B cell (primary cell): ENCODE measurements around the gene JSRP1. TPM values are rescaled to one million over a fixed set of nuclear protein-coding genes. Genes with fewer than 3 reads are reported as not detected.
A peak's percentile ranks its signal among the peaks of the same experiment; 100 is the strongest.

ENCODE experiments used
- ATAC-seq: fragments of 200-7000 bp; cut with Tn5 transposase; one replicate; pipeline ENCODE4 v1.10.0; 2021; ENCODE audit warnings: low read depth, mild to moderate bottlenecking, moderate number of reproducible peaks, moderate library complexity
- CTCF ChIA-PET: fragments of 350-600 bp; sonication (Branson Sonifier 250); formaldehyde crosslinking; loops from one replicate; lab custom pipeline; 2021; ENCODE audit warnings: antibody characterized with exemption, inconsistent platforms; lab: Charles Lee
- POLR2A ChIA-PET: fragments of 350-600 bp; sonication (Branson Sonifier 250); formaldehyde crosslinking; loops from one replicate; lab custom pipeline; 2021; ENCODE audit warnings: antibody characterized with exemption; lab: Charles Lee
- DNase-seq: peaks from one replicate; pipeline ENCODE4 v3.0.0; 2013
- H2AFZ ChIP-seq: 2 replicates; pipeline ENCODE4 v1.6.1; 2012; ENCODE audit warnings: mild to moderate bottlenecking, low read depth, low read length; ENCODE audit not compliant: insufficient read depth, poor library complexity, severe bottlenecking
- H3K27ac ChIP-seq, 2 donors: 1 replicate in 1 of 2; 2 replicates in 1 of 2; pipeline ENCODE4 v1.5.1; 2012 to 2013; ENCODE audit warnings: low read length in 2 of 2, mild to moderate bottlenecking in 2 of 2, moderate library complexity in 1 of 2
- H3K27me3 ChIP-seq, 4 experiments: fragments of 200-600 bp in 1 of 4; sonication (generic) in 1 of 4; replicated peaks in 1 of 4; 1 replicate in 2 of 4; 2 replicates in 2 of 4; pipeline versions ENCODE4 v1.6.1 to v1.7.0; 2013 to 2016; ENCODE audit warnings: low read length in 3 of 4, mild to moderate bottlenecking in 2 of 4, mixed read lengths in 1 of 4, moderate library complexity in 1 of 4; ENCODE audit not compliant: insufficient read depth in 4 of 4, control insufficient read depth in 3 of 4; ENCODE audit errors: control extremely low read depth in 1 of 4
- H3K36me3 ChIP-seq, 2 experiments: replicated peaks in 1 of 2; 1 replicate in 1 of 2; 2 replicates in 1 of 2; pipeline versions ENCODE4 v1.6.1 to v1.7.1; 2013; ENCODE audit warnings: low read length in 1 of 2; ENCODE audit not compliant: insufficient read depth in 2 of 2, control insufficient read depth in 1 of 2; ENCODE audit errors: control extremely low read depth in 1 of 2, extremely low read depth in 1 of 2
- H3K4me1 ChIP-seq, 2 donors: fragments of 200-600 bp in 1 of 2; sonication (generic) in 1 of 2; 1 replicate in 1 of 2; 2 replicates in 1 of 2; pipeline versions ENCODE4 v1.5.1 to v1.6.1; 2013 to 2017; ENCODE audit warnings: low read length in 2 of 2; ENCODE audit not compliant: control insufficient read depth in 2 of 2, insufficient read depth in 2 of 2
- H3K4me2 ChIP-seq: replicated peaks from 2 replicates; pipeline ENCODE3; 2012; ENCODE audit warnings: mild to moderate bottlenecking, low read depth, low read length; ENCODE audit not compliant: poor library complexity, severe bottlenecking
- H3K4me3 ChIP-seq, 5 experiments: fragments of 200-600 bp in 1 of 5; sonication (generic) in 1 of 5; 1 replicate in 3 of 5; 2 replicates in 2 of 5; pipeline versions ENCODE4 v1.5.1 to v1.7.0; 2011 to 2016; ENCODE audit warnings: low read length in 4 of 5, mild to moderate bottlenecking in 4 of 5, low read depth in 2 of 5, control low read depth in 1 of 5, moderate library complexity in 1 of 5; ENCODE audit not compliant: insufficient read depth in 1 of 5; ENCODE audit errors: control extremely low read depth in 1 of 5, extremely low read depth in 1 of 5
- H3K79me2 ChIP-seq: fragments of 200-600 bp; sonication (generic); one replicate; pipeline ENCODE4 v1.6.0; 2016; ENCODE audit warnings: low read length; ENCODE audit not compliant: control insufficient read depth, insufficient read depth
- H3K9ac ChIP-seq: fragments of 200-600 bp; sonication (generic); 2 replicates; pipeline ENCODE4 v1.6.1; 2017; ENCODE audit warnings: mild to moderate bottlenecking, low read length, moderate library complexity
- H3K9me3 ChIP-seq, 3 donors: one replicate each; pipeline versions ENCODE4 v1.6.1 to v1.7.1; 2013; ENCODE audit warnings: low read length in 2 of 3; ENCODE audit not compliant: control insufficient read depth in 2 of 3, insufficient read depth in 1 of 3; ENCODE audit errors: control extremely low read depth in 1 of 3
- H4K20me1 ChIP-seq: 2 replicates; pipeline ENCODE4 v1.6.0; 2012; ENCODE audit warnings: mild to moderate bottlenecking, low read length; ENCODE audit not compliant: insufficient read depth, control insufficient read depth, poor library complexity, severe bottlenecking
- H3K27ac Mint-ChIP-seq: one replicate; pipeline ENCODE4 v1.8.0; 2021; ENCODE audit warnings: mixed read lengths
- H3K27me3 Mint-ChIP-seq: one replicate; pipeline ENCODE4 v1.8.0; 2021; ENCODE audit warnings: mixed read lengths
- H3K4me1 Mint-ChIP-seq: one replicate; pipeline ENCODE4 v1.8.0; 2021; ENCODE audit warnings: mixed read lengths
- H3K4me3 Mint-ChIP-seq: one replicate; pipeline ENCODE4 v1.8.0; 2021; ENCODE audit warnings: mixed read lengths
- H3K9me3 Mint-ChIP-seq: one replicate; pipeline ENCODE4 v1.8.0; 2022; ENCODE audit warnings: mixed read lengths; ENCODE audit not compliant: insufficient read depth
- EZH2 ChIP-seq: IDR thresholded peaks from 2 replicates; pipeline ENCODE4 v1.6.1; 2012; ENCODE audit warnings: borderline replicate concordance, low read depth, mild to moderate bottlenecking, moderate library complexity, low read length; ENCODE audit not compliant: insufficient read depth, poor library complexity, severe bottlenecking
- WGBS: methylation state at CpG from one replicate; pipeline ENCODE4 v1.1.5; 2013; ENCODE audit warnings: missing lambda C conversion rate; ENCODE audit not compliant: insufficient coverage; 5-methylcytosine and 5-hydroxymethylcytosine counted together
- intact Hi-C: fragments of 100-400 bp; cut with micrococcal nuclease; formaldehyde crosslinking; loops from one replicate; pipeline ENCODE4 v1.10.0; 2022
- polyA plus RNA-seq: library from polyadenylated mRNA; depleted of rRNA; stranded (reverse); fragments of >200 nt; gene quantifications from 2 replicates; pipeline ENCODE4 v1.2.3, GENCODE V29; 2012
- total RNA-seq, 2 donors: library from RNA; stranded (reverse); fragments of 120-200 nt in 1 of 2; gene quantifications; 1 replicate in 1 of 2; 2 replicates in 1 of 2; pipeline versions ENCODE4 v1.2.3 to v1.2.4, GENCODE V29; 2013 to 2022
- TF ChIP-seq, protein P1 (sequence below): fragments of 200-600 bp; IDR thresholded peaks from one replicate; pipeline ENCODE4 v1.8.0; 2022; ENCODE audit warnings: antibody characterized with exemption, mild to moderate bottlenecking

Gene JSRP1
- total and polyA plus RNA-seq, 2 donors (not counting 1 experiment from before 2014, with no cell fraction given): 2.1 to 3.0 TPM

DNA sequence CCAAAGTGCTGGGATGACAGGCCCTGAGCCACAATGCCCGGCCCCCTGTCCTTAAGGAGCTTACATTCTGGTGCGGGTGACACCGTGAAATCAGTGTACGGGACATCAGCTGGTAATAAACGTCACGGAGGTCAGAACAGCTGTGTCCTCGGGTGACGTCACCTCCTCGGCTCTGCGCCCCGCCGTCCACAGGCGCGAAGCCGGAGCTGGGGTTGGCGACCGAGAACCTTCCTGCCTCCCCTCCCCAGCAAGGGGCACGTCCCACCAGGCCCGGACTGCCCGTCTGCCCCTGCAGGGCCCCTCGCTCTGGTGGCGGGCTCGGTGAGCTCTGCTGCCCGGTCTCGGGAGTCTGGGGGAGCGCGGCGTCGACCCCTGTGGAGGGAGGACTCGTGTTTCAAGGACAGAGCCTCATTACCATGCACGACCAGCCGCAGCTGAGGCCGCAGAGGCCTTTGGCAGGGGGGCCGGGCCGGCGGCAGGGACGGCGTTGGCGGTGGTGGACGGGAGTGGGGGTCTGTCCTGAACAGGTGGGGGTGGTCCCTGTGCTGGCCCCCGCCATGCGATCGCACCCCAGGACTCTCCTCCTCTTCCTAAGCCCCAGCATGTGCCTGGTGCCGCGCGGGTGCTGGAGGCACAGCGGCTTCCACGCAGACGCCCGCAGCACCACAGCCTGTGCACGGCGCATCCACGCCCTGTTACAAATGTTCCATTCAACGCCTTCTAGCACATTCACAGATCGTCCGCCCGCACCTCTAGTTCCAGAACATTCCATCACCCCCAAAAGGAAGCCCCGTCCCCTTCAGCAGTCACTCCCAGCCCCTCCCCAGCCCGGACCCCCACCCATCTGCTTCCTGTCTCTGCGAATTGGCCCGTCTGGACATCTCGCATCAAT is 46.3 kb upstream of the JSRP1 start:
- TF ChIP-seq EZH2: no peak
- TF ChIP-seq, protein P1, sequence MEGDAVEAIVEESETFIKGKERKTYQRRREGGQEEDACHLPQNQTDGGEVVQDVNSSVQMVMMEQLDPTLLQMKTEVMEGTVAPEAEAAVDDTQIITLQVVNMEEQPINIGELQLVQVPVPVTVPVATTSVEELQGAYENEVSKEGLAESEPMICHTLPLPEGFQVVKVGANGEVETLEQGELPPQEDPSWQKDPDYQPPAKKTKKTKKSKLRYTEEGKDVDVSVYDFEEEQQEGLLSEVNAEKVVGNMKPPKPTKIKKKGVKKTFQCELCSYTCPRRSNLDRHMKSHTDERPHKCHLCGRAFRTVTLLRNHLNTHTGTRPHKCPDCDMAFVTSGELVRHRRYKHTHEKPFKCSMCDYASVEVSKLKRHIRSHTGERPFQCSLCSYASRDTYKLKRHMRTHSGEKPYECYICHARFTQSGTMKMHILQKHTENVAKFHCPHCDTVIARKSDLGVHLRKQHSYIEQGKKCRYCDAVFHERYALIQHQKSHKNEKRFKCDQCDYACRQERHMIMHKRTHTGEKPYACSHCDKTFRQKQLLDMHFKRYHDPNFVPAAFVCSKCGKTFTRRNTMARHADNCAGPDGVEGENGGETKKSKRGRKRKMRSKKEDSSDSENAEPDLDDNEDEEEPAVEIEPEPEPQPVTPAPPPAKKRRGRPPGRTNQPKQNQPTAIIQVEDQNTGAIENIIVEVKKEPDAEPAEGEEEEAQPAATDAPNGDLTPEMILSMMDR: no peak
- Histone ChIP-seq H3K36me3 (no peaks in the 10 kb centered on the region), H3K4me3 (peak overlapping the region in 4 of 5 experiments; percentile 25 to 65 (median 43)), H3K9ac (peak overlapping the region; percentile 63), H3K27me3 (peaks cover 0 to 18% (median 5%) of the 10 kb centered on the region in 4 experiments), H3K4me2 (peak overlapping the region; percentile 88), H3K79me2 (peaks cover 32% of the 10 kb centered on the region), H3K4me1 (peaks cover 45 to 66% of the 10 kb centered on the region in 2 donors), H2AFZ (peak overlapping the region; percentile 21), H4K20me1 (peaks cover 12% of the 10 kb centered on the region), H3K27ac (peak overlapping the region; percentile 64 to 78), H3K9me3 (peaks cover 0 to 23% (median 0%) of the 10 kb centered on the region in 3 donors)
- ChIA-PET POLR2A (interaction anchor here (0.6 to 3.0 kb wide), 19 partner anchors 8 to 322 kb away, joined by 3 to 35 read pairs (median 5); no protein-coding TSS in a partner anchor), CTCF (interaction anchor here (0.8 to 2.3 kb wide), 8 partner anchors 12 to 309 kb away, joined by 3 to 11 read pairs (median 4); no protein-coding TSS in a partner anchor)
- DNase-seq (peak; percentile 78), ATAC-seq (peak; percentile 48)
- H3K4me3 Mint-ChIP-seq: peak overlapping the region; percentile 87
- H3K4me1 Mint-ChIP-seq: peaks cover 43% of the 10 kb centered on the region
- H3K27ac Mint-ChIP-seq: peak overlapping the region; percentile 86
- intact Hi-C loops: no loop called here
- 10% methylated on average over 62 of the region's 62 CpGs for WGBS
- peaks cover 2% of the 10 kb centered on the region for H3K9me3 Mint-ChIP-seq
- peaks cover 4% of the 10 kb centered on the region for H3K27me3 Mint-ChIP-seq
